ENCODE measurements around the gene HS3ST3A1. TPM values are rescaled to one million over a fixed set of nuclear protein-coding genes. Genes with fewer than 3 reads are reported as not detected.

The HS3ST3A1 gene
- total RNA-seq, 1 donor from 2014 or later: 8.8 TPM

- TF ChIP-seq CTCF (IDR thresholded peaks at IDR 0.05): no peak
- no peaks in the 10 kb centered on the region for H3K9me3 Mint-ChIP-seq (ENCODE audit: low read depth)
- H3K4me3 Mint-ChIP-seq (ENCODE audit: unreplicated experiment): no peak overlapping the region
- DNase-seq (ENCODE audit: low spot score): no peak
- no peak overlapping the region for H3K27ac Mint-ChIP-seq (ENCODE audit: unreplicated experiment)
- peaks cover 10% of the 10 kb centered on the region for H3K36me3 Mint-ChIP-seq (ENCODE audit: low read depth)
- no peaks in the 10 kb centered on the region for H3K27me3 Mint-ChIP-seq (ENCODE audit: low read depth)
- peaks cover 31% of the 10 kb centered on the region for H3K4me1 Mint-ChIP-seq (ENCODE audit: low read depth)
Observed at GRCh38 chr17:13575466-13575865, 26.3 kb downstream of the HS3ST3A1 start.

- no peaks in the 10 kb centered on the region for H3K27me3 Mint-ChIP-seq (ENCODE audit: low read depth)
- H3K4me3 Mint-ChIP-seq (ENCODE audit: unreplicated experiment): no peak overlapping the region
- H3K9me3 Mint-ChIP-seq (ENCODE audit: low read depth): peaks cover 2% of the 10 kb centered on the region
- DNase-seq (ENCODE audit: low spot score): no peak
- H3K27ac Mint-ChIP-seq (ENCODE audit: unreplicated experiment): peak overlapping the region; percentile 20
- no peak for TF ChIP-seq CTCF (IDR thresholded peaks at IDR 0.05)
- peaks cover 55% of the 10 kb centered on the region for H3K4me1 Mint-ChIP-seq (ENCODE audit: low read depth)
- H3K36me3 Mint-ChIP-seq (ENCODE audit: low read depth): peaks cover 10% of the 10 kb centered on the region
Observed at GRCh38 chr17:13572581-13572980, 29.1 kb downstream of the HS3ST3A1 start.

DNA sequence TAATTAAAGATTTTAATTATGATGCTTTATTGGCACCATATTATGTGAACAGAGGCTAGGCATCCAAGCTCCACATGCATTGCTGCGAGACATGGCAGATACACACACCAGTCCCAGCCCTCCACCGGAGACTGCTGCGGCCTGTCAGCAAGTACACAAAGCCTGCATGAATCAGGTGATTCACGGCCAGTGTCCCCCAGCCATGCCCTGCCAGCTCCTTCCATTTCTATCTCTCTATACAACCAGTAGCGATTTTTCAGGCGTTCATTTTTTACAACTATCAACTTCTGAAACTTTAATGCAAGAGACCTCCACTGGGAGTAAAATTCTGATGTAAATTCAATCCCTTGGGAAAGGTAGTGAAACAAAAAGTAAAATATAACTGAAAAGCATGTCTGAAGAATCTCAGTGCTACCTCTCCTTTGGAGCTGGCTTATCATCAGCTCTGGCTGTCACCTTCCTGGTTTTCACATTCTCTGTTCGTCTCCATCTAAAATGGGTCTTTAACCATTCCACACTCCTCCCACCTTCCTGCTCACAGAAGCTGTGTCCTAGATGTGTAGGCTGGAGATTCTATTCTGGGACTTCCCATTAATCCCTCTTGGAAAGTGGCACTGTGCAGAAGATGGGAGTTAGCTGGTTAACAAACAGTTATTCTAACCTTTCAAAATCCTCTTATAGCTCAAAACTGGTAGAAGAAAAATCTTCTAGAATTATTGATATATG, 32.2 kb downstream of the HS3ST3A1 start:
- Mint-ChIP-seq H3K27ac (ENCODE audit: unreplicated experiment) (peak overlapping the region; percentile 84), H3K36me3 (ENCODE audit: low read depth) (peaks cover 5% of the 10 kb centered on the region), H3K9me3 (ENCODE audit: low read depth) (peaks cover 9% of the 10 kb centered on the region), H3K4me1 (ENCODE audit: low read depth) (peaks cover 43% of the 10 kb centered on the region), H3K4me3 (ENCODE audit: unreplicated experiment) (peak overlapping the region; percentile 14), H3K27me3 (ENCODE audit: low read depth) (no peaks in the 10 kb centered on the region)
- no peak for DNase-seq (ENCODE audit: low spot score)
- no peak for TF ChIP-seq CTCF (IDR thresholded peaks at IDR 0.05)

GRCh38 chr17:13568582-13569397, 32.9 kb downstream of the HS3ST3A1 start:
- no peak for DNase-seq (ENCODE audit: low spot score)
- no peak for TF ChIP-seq CTCF (IDR thresholded peaks at IDR 0.05)
- Mint-ChIP-seq H3K36me3 (ENCODE audit: low read depth) (peaks cover 5% of the 10 kb centered on the region), H3K27me3 (ENCODE audit: low read depth) (no peaks in the 10 kb centered on the region), H3K4me1 (ENCODE audit: low read depth) (peaks cover 43% of the 10 kb centered on the region), H3K9me3 (ENCODE audit: low read depth) (peaks cover 9% of the 10 kb centered on the region), H3K27ac (ENCODE audit: unreplicated experiment) (peak overlapping the region; percentile 84), H3K4me3 (ENCODE audit: unreplicated experiment) (peak overlapping the region; percentile 14)

DNA sequence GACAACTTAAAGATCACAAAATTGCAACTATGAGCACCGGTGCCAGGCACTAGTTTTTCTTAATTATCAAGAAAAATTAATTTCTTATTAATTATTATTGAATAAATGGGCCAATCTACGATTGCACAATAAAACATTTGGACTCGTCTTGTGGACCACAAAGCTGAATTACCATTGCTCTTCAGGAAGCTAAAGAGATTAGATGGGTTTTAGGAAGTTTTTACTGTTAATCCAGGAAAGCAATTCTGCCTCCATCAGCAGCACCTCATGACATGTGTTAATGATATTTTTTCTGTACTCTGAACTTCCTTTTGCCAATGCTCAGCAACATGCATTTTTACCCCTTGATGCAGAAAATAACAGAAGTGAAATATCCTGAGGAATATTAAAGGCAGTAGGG, 37.9 kb downstream of the HS3ST3A1 start:
- peaks cover 47% of the 10 kb centered on the region for H3K4me1 Mint-ChIP-seq (ENCODE audit: low read depth)

More for the DNA sequence above, 37.9 kb downstream of the HS3ST3A1 start:
- no peak for TF ChIP-seq CTCF (IDR thresholded peaks at IDR 0.05)
- H3K9me3 Mint-ChIP-seq (ENCODE audit: low read depth): peaks cover 9% of the 10 kb centered on the region
- peaks cover 5% of the 10 kb centered on the region for H3K36me3 Mint-ChIP-seq (ENCODE audit: low read depth)
- no peak for DNase-seq (ENCODE audit: low spot score)
- no peak overlapping the region for H3K4me3 Mint-ChIP-seq (ENCODE audit: unreplicated experiment)
- H3K27me3 Mint-ChIP-seq (ENCODE audit: low read depth): no peaks in the 10 kb centered on the region
- no peak overlapping the region for H3K27ac Mint-ChIP-seq (ENCODE audit: unreplicated experiment)
